HG03558 (cell line): ENCODE results near the gene MMAA.

Source experiments
- ATAC-seq: cut with Tn5 transposase; IDR thresholded peaks from one replicate; pipeline ENCODE4 v1.9.1; 2021; ENCODE audit warnings: moderate number of reproducible peaks; ENCODE audit not compliant: unreplicated experiment; ENCODE audit errors: extremely low read depth

The MMAA gene

DNA sequence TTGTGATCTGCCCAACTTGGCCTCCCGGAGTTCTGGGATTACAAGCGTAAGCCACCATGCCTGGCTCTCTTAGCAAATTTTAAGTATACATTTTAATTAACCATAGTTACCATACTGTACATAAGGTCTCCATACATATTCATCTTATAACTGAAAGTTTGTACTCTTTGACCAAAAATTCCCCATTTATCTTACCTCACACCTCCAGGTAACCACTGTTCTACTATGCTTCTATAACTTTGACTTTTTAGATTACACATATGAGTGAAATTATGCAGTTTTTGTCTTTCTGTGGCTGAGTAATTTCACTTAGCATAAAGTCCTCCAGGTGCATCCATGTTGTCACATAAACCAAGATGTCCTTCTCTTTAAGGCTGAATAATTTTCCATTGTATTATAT is 78.1 kb downstream of the MMAA start:
- no peak for ATAC-seq

GRCh38 chr4:145698507-145698906 is 79.3 kb downstream of the MMAA start:
- ATAC-seq, result no peak

- no peak for ATAC-seq
Measured at GRCh38 chr4:145703850-145704497, 84.8 kb downstream of the MMAA start.

- ATAC-seq, result no peak
Measured at GRCh38 chr4:145709336-145709735, 90.2 kb downstream of the MMAA start.
